ENCODE data around the gene OR5K3. TPM values are rescaled to one million over a fixed set of nuclear protein-coding genes. Genes with fewer than 3 reads are reported as not detected.

OR5K3 gene
- total RNA-seq, 4 donors from 2014 or later: not detected

GRCh38 chr3:98398513-98398912 lies 8.0 kb downstream of the OR5K3 start:
- intact Hi-C loops (cut with DNase I; ENCODE audit: low total_unique reads): no loop called here
- TF ChIP-seq POLR2A (IDR thresholded peaks at IDR 0.05): no peak
- no peak for TF ChIP-seq CTCF (IDR thresholded peaks at IDR 0.05)
- no peak for DNase-seq (ENCODE audit: low spot score in 2 of 2)
- H3K4me3 ChIP-seq (ENCODE audit: low read depth, poor library complexity, severe bottlenecking): no peak overlapping the region

GRCh38 chr3:98402507-98402906 lies 12.0 kb downstream of the OR5K3 start:
- DNase-seq (ENCODE audit: low spot score in 2 of 2): no peak
- H3K4me3 ChIP-seq (ENCODE audit: low read depth, poor library complexity, severe bottlenecking): no peak overlapping the region
- 100% methylated on average over 1 of the region's 1 CpG for whole genome bisulfite sequencing, 2 donors
- intact Hi-C loops (cut with DNase I; ENCODE audit: low total_unique reads): no loop called here
- no peak for TF ChIP-seq POLR2A (IDR thresholded peaks at IDR 0.05)
- no peak for TF ChIP-seq CTCF (IDR thresholded peaks at IDR 0.05)

GRCh38 chr3:98404010-98404409 lies 13.5 kb downstream of the OR5K3 start:
- TF ChIP-seq CTCF (IDR thresholded peaks at IDR 0.05) (no peak), POLR2A (IDR thresholded peaks at IDR 0.05) (no peak)
- intact Hi-C loops (cut with DNase I; ENCODE audit: low total_unique reads): no loop called here
- DNase-seq (ENCODE audit: low spot score in 2 of 2): no peak
- H3K4me3 ChIP-seq (ENCODE audit: low read depth, poor library complexity, severe bottlenecking): no peak overlapping the region

GRCh38 chr3:98406034-98406433 lies 15.6 kb downstream of the OR5K3 start:
- no peak overlapping the region for H3K4me3 ChIP-seq (ENCODE audit: low read depth, poor library complexity, severe bottlenecking)
- TF ChIP-seq CTCF (IDR thresholded peaks at IDR 0.05) (no peak), POLR2A (IDR thresholded peaks at IDR 0.05) (no peak)
- intact Hi-C loops (cut with DNase I; ENCODE audit: low total_unique reads): no loop called here
- DNase-seq (ENCODE audit: low spot score in 2 of 2): no peak
- 92 to 94% methylated on average over 2 of the region's 2 CpGs for WGBS, 2 donors

GRCh38 chr3:98432575-98432974 lies 42.1 kb downstream of the OR5K3 start:
- DNase-seq (ENCODE audit: low spot score in 2 of 2): no peak
- TF ChIP-seq CTCF (IDR thresholded peaks at IDR 0.05) (no peak), POLR2A (IDR thresholded peaks at IDR 0.05) (no peak)
- no peak overlapping the region for H3K4me3 ChIP-seq (ENCODE audit: low read depth, poor library complexity, severe bottlenecking)
- intact Hi-C loops (cut with DNase I; ENCODE audit: low total_unique reads): no loop called here

- WGBS, 2 donors: 31 to 33% methylated on average over 2 of the region's 2 CpGs
- DNase-seq (ENCODE audit: low spot score in 2 of 2): no peak
- H3K4me3 ChIP-seq (ENCODE audit: low read depth, poor library complexity, severe bottlenecking): no peak overlapping the region
- TF ChIP-seq POLR2A (IDR thresholded peaks at IDR 0.05) (no peak), CTCF (IDR thresholded peaks at IDR 0.05) (no peak)
- intact Hi-C loops (cut with DNase I; ENCODE audit: low total_unique reads): no loop called here
Measured at GRCh38 chr3:98433764-98434163, 43.3 kb downstream of the OR5K3 start.
